GM21576 (cell line): ENCODE measurements around the gene DMRT1.

Experiments
- ATAC-seq: cut with Tn5 transposase; IDR thresholded peaks from one replicate; pipeline ENCODE4 v1.9.1; 2021; ENCODE audit warnings: mild to moderate bottlenecking, moderate library complexity; ENCODE audit not compliant: unreplicated experiment

The DMRT1 gene

DNA sequence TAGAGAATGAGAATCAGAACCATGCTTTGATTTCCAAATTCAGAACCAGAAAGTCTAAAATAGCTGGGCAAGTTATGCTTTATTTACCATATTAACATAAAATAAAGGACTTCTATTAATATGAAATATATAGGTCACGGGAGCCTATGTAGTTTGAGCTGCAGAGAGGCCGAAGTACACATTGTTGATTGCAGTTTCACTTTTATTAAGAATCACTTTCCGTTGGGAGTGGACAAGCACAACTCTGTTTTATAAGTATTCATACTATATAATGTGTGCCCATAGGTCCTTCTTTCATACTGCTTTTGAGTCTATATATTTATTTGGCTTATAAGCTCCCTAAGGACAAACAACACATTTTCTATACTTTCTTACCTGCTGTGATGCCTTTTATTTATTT, 76.2 kb downstream of the DMRT1 start:
- no peak for ATAC-seq

DNA sequence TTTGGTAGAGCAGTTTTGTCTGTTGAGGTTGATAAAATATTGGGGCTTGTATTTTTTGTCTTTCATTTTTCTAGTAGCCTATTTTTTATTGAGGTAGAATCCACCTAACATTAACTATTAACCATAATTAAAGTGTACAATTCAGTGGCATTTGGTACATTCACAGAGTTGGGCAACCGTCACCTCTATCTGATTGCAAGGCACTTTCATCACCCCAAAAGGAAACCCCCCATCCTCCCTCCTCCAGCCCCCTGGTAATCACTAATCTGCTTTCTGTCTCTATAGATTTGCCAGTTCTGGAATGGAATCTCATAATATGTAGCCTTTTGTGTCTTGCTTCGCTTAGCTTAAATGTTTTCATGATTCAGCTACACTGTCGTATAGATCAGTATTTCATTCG, 79.4 kb downstream of the DMRT1 start:
- no peak for ATAC-seq

DNA sequence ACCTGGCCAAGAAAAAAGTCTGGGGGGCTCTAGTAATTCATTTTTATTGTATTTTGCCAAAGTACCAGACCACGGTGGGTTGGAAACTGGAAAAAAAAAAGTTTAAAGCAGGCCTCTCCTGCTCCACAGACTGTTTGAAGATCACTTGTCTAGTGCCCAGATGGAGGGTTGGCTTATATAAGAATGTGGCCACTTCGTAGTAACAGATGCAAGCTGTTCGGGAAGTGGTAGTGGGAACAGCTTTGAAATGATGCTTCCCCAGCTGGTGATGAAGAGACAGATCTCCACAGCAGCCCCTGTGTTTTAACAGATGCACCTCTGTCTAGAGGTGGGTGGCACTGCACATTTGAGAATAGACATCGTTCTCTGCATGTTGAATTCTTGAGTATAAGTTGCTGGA, 80.7 kb downstream of the DMRT1 start:
- no peak for ATAC-seq

- ATAC-seq: no peak
Measured at GRCh38 chr9:922731-923130, 81.2 kb downstream of the DMRT1 start.

GRCh38 chr9:926976-927375, 85.5 kb downstream of the DMRT1 start:
- no peak for ATAC-seq

- no peak for ATAC-seq
Measured at GRCh38 chr9:928363-929042, 87.0 kb downstream of the DMRT1 start.

DNA sequence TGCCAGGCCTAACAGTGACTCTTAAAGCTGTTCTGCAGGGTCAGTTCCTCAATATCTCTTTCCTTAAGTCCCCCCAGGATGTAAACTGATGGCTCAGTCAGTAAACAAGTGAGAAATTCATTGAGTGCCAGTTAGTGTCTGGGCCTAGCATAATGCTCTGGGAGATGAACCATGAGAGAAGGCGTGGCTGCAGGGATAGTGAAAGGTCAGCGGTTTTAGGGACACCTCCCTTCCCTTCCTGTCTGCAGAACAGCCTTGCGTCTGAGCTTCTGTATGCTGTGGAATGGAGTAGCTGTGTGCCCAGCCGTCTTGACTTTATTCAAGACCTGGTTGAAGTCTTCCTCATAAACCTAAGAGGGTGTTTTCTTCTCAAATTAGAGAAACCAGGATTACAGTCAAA, 88.2 kb downstream of the DMRT1 start:
- no peak for ATAC-seq

DNA sequence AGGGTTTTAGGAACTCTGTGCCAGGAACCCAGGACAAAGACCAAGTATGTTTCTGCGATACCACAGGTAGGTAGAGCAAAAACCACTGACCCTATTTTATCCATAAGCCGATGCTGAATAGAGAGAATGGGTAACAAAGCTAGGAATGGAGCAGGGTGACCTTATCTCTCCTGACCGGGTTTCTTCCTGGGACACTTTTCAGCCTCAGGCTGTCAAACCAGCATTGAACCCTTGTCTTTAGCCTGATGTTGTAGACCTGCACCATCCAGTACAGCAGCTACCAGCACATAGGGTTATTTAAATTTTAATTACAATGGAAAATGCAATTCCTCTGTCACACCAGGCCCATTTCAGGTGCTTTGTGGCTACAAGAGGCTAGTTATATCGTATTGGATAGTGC, 91.9 kb downstream of the DMRT1 start:
- no peak for ATAC-seq

DNA sequence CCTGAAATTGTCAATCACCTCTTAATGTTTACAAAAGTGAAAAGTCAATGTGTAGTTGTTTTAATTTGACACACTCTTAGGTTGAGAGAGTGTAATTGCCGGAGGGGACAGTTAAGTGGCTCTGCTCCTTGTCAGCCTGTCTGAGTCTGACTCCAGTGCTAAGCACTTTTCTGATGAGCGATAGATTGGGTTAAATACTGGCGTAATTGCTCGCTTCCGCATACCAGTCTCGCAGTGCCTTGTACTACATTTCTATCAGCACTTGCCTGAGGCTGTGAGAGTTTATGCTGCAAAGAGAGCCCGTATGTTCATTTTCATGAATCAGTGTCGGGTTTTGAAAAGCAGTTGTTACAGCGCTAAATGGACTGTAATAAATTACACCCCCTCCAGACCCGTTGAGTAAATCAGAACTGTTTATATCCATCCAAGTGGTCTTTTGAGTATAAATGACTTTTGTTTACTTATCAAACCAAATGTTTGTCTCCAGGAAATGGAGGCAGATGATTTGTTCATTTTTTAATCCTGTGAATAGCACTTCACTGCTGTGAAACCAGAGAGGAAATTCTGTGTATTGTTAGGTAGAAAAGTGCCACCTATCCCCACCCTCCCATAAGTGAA, 94.0 kb downstream of the DMRT1 start:
- ATAC-seq: no peak

- ATAC-seq: no peak
Measured at GRCh38 chr9:942805-943580, 101.5 kb downstream of the DMRT1 start.

DNA sequence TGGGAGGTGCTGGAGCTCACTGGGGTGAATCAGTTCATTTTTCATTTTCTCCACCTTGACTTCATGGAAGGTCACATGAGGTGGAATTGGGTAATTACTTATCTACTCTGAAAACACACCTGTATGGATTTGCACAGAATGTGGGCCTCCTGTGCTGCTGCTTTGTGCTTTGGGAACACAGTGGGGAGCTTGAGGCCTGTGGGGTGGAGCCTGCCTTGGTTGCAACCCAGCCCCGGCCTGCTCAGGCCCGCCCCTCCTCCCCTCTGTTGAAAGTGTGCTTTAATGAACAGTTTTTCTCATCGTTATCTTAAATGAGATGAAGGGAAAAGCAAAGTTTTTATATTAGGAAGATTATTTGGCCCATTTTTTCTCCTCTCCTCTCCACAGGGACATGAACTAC, 106.5 kb downstream of the DMRT1 start:
- ATAC-seq: no peak

GRCh38 chr9:948497-948896, 107.0 kb downstream of the DMRT1 start:
- no peak for ATAC-seq

- ATAC-seq: no peak
Measured at GRCh38 chr9:950139-950538, 108.6 kb downstream of the DMRT1 start.

DNA sequence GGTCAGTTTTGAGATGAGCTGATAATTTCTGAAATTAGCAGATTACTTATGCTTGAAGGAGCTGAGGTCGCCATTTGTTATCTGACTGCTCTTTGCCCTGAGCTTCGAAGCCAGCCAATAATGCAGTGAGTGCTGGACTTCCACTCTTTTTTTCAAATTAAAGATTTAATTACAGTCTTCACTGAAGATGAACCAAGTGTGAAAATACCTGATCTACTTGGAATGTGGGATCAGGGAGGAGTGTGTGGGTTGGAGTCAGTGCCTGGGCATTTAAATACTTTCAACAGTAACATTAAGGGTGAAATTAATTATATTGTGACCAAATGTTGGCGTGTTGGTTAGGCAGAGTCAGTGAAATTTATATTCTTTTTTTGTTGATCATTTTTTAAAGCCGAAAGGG, 111.0 kb downstream of the DMRT1 start:
- ATAC-seq: no peak

DNA sequence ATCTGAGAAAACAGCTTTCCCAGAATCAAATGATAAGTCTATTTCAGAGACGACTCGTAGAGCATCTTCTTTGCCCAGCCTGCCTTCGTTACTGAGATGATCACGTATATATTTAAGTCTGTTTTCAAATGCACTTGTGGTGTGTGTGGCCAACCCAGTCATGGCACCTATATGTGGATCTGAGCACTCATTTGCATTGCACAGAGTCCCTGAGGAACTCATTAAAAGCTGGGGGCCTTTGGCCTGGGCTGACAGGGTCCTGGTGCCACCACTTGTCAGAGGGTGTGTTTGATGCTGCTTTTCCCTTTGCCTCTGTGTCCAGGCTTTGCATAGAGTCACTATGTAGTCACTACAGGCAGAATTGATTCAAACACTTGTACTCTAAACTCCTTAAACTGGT, 117.6 kb downstream of the DMRT1 start:
- no peak for ATAC-seq

DNA sequence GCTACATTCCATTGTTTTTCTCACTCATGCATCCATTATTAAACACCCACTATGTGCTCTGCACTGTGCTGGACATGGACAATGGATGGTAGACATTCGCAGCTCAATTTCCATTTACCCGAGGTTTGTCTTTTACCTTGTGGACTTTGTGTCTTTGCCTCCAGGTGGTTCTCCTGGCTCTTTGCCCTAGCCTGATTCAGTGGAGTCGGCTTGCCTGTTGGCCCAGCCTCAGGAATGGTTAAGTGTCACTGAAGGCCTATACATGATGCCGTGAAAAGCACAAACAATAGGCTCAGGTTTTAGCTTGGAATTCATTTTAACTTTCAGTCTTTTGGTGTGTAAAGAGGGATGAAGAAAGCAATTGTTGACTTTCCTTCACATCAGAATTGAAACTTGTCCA, 118.4 kb downstream of the DMRT1 start:
- no peak for ATAC-seq

GRCh38 chr9:962023-962422, 120.5 kb downstream of the DMRT1 start:
- ATAC-seq: no peak

DNA sequence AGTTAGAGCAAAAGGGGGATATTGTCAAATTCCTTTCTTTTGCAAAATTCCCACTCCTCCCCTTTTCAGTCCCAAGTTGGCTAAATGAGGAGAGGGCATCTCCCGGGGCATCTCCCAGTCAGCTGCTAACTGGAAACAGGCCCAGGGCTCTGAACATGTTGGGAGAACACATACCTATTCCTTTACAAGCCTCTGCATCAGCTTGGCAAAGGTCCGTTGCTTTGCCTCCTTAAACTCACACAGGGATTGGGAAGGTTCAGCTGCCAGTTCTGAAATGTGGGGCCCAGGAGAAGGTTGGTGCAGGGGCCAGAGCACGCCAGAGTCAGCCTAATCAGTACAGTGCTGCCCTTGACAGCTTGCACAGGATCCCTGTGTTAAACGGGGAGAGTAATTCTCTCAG, 124.0 kb downstream of the DMRT1 start:
- ATAC-seq: no peak

DNA sequence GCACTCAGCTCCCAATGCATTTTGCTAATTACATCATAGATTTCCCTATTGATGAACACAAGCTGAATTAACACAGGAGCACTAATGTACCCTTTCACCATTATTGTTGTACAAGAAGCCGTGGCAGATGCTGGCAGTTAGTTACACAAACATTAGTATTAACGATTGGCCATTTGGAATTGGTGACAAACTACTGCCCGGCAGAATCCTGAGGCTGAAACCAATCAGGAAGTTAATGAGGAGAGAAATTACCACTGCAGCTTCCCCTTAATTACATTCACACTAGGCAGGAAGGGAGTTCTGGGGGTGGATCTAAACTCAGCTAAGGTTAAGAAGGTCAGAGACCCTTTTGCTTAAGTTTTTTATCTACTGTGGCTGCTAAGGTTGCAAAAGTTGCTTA, 125.4 kb downstream of the DMRT1 start:
- ATAC-seq: no peak

GRCh38 chr9:967436-967835, 125.9 kb downstream of the DMRT1 start:
- no peak for ATAC-seq

DNA sequence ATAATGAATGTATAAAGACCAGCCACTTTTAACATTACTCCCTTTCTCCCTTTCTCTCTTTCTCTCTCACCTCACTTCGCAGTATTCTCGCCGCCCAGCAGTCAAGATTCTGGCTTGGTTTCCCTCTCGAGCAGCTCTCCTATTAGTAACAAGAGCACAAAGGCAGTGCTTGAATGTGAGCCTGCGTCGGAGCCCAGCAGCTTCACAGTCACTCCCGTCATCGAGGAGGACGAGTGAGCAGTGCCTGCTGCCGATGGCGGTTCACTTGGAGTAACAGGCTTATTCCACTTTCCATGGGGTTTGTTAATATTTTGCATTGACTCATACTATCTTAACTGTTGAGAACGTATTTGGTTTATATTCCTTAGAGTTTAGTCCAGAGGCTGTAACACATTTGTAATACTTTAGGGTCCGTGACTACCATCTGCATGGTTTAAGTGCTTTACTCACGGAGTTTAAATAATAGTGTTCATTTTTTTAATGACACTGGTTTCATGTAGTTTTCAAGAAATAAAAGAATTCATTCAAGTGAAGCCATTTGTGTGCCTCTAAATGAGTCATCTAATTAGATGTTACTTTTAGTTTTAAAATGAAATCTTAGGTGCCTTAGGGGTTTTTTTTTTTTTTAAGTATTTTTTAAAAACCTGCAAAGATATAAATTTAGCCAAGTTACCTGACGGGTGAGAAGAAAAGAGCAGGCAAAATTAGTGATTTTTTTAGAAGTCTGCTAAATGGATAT, 126.6 kb downstream of the DMRT1 start:
- no peak for ATAC-seq
